Measurements from ENCODE around the gene UBE2L3.

Gene UBE2L3

GRCh38 chr22:21646608-21647590 lies 79.4 kb downstream of the UBE2L3 start:
- peak; percentile 74 for DNase-seq (ENCODE audit: low read depth)
- peak; percentile 95 for TF ChIP-seq CTCF (conservative IDR thresholded peaks at IDR 0.05; ENCODE audit: low read length)
- H3K4me3 ChIP-seq (ENCODE audit: low read length), result no peak overlapping the region

GRCh38 chr22:21650280-21650679 lies 82.8 kb downstream of the UBE2L3 start:
- H3K4me3 ChIP-seq (ENCODE audit: low read length), result no peak overlapping the region
- DNase-seq (ENCODE audit: low read depth), result no peak
- TF ChIP-seq CTCF (conservative IDR thresholded peaks at IDR 0.05; ENCODE audit: low read length), result no peak

- peak overlapping the region; percentile 79 for H3K4me3 ChIP-seq (ENCODE audit: low read length)
- no peak for TF ChIP-seq CTCF (conservative IDR thresholded peaks at IDR 0.05; ENCODE audit: low read length)
- no peak for DNase-seq (ENCODE audit: low read depth)
Observed at GRCh38 chr22:21650823-21651520, 83.5 kb downstream of the UBE2L3 start.

- peak overlapping the region; percentile 79 for H3K4me3 ChIP-seq (ENCODE audit: low read length)
- TF ChIP-seq CTCF (conservative IDR thresholded peaks at IDR 0.05; ENCODE audit: low read length), result no peak
- no peak for DNase-seq (ENCODE audit: low read depth)
Observed at GRCh38 chr22:21651521-21652009, 84.1 kb downstream of the UBE2L3 start.

GRCh38 chr22:21652010-21652546 lies 84.6 kb downstream of the UBE2L3 start:
- H3K4me3 ChIP-seq (ENCODE audit: low read length), result peak overlapping the region; percentile 79
- TF ChIP-seq CTCF (conservative IDR thresholded peaks at IDR 0.05; ENCODE audit: low read length), result no peak
- peak; percentile 77 for DNase-seq (ENCODE audit: low read depth)

- DNase-seq (ENCODE audit: low read depth), result no peak
Observed at GRCh38 chr22:21652547-21653545, 85.3 kb downstream of the UBE2L3 start.

More at GRCh38 chr22:21652547-21653545, 85.3 kb downstream of the UBE2L3 start:
- H3K4me3 ChIP-seq (ENCODE audit: low read length), result peak overlapping the region; percentile 79
- TF ChIP-seq CTCF (conservative IDR thresholded peaks at IDR 0.05; ENCODE audit: low read length), result no peak

All from AG10803 (cell line).